ENCODE results near the gene HDHD5. TPM values are rescaled to one million over a fixed set of nuclear protein-coding genes. Genes with fewer than 3 reads are reported as not detected.

Gene HDHD5
- total and polyA plus RNA-seq, 11 donors = 31.8 to 72.1 (median 49.0) TPM

DNA sequence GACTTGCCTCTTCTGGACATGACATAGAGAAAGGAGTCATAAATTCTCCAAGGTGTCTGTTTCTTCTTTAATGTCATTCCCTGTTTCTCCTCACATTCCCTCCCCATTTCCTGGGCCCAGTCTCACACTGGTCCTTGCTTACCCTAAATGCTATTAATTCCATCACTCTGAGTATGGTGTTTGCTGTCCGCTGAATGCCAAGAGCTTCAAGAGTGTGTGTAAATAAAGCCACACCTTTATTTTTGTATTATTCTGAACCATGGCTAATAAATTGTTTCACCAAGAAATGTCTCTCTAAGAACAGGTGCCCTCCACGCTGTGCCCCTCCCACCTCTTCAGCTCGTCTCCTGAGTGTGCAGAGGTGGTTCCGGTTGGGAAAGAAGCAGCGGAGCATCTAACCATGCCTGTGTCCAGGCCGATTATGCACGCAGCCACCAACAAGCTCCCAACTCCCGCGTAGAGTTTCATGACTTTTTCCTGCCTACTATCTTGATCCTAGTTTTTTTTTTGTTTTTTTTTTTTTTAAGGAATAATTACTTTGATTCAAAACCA lies 46.5 kb downstream of the HDHD5 start:
- Histone ChIP-seq H3K9me3 (no peaks in the 10 kb centered on the region), H3K36me3 (peaks cover 0 to 35% (median 22%) of the 10 kb centered on the region in 9 donors), H3K27me3 (no peaks in the 10 kb centered on the region), H3K4me1 (peaks cover 0 to 55% (median 3%) of the 10 kb centered on the region in 12 donors), H3K27ac (no peak overlapping the region), H3K4me3 (no peak overlapping the region)
- whole genome bisulfite sequencing, 4 donors = 73 to 85% (median 82%) methylated on average over 9 of the region's 9 CpGs
- intact Hi-C loops (cut with DNase I) = no loop called here
- DNase-seq (no peak), ATAC-seq (no peak)
- TF ChIP-seq, protein P1, sequence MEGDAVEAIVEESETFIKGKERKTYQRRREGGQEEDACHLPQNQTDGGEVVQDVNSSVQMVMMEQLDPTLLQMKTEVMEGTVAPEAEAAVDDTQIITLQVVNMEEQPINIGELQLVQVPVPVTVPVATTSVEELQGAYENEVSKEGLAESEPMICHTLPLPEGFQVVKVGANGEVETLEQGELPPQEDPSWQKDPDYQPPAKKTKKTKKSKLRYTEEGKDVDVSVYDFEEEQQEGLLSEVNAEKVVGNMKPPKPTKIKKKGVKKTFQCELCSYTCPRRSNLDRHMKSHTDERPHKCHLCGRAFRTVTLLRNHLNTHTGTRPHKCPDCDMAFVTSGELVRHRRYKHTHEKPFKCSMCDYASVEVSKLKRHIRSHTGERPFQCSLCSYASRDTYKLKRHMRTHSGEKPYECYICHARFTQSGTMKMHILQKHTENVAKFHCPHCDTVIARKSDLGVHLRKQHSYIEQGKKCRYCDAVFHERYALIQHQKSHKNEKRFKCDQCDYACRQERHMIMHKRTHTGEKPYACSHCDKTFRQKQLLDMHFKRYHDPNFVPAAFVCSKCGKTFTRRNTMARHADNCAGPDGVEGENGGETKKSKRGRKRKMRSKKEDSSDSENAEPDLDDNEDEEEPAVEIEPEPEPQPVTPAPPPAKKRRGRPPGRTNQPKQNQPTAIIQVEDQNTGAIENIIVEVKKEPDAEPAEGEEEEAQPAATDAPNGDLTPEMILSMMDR (IDR thresholded peaks at IDR 0.05) = no peak
- TF ChIP-seq POLR2A (IDR thresholded peaks at IDR 0.05) = no peak

DNA sequence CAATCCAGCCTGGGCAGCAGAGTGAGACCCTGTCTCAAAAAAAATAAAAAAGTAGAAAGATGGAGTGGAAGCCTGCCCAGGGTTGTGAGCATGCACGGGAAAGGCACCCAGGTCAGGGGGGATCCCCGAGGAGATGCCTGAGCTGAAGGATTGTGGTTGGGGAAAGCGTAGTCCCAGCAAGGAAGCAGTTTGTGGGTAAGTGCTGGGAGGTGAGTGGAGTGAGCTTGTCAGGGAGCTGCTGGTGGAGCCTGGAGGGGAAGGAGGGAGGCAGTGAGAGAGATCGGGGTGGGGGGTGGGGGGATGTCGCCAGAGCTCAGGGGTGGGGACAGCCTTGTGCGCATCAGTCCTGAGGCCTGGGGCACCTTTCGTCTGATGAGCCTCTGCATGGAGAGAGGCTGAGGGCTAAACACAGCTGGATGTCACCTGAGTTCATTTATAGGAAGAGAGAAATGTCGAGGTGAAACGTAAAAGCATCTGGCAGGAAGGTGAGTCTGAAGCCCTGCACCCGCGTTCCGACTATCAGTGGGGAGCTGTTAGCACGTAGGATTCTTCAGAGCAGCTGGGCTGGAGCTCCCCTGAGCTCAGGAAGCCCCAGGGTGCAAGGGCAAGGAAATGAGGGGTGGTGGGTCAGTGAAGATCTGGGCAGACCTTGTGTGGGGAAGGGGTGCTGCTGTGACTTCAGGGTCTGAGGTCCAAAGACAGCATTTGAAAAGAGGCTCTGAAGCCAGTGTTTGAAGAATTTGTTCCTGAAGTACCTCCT lies 48.1 kb downstream of the HDHD5 start:
- peaks cover 0 to 49% (median 38%) of the 10 kb centered on the region in 9 donors for H3K36me3 ChIP-seq
- H3K27ac ChIP-seq = no peak overlapping the region
- no peaks in the 10 kb centered on the region for H3K9me3 ChIP-seq
- no peak for ATAC-seq
- H3K4me3 ChIP-seq = no peak overlapping the region
- intact Hi-C loops (cut with DNase I) = no loop called here
- DNase-seq = no peak
- peaks cover 0 to 50% (median 0%) of the 10 kb centered on the region in 12 donors for H3K4me1 ChIP-seq
- 74 to 80% (median 76%) methylated on average over 13 of the region's 13 CpGs for WGBS, 4 donors
- TF ChIP-seq, protein P1 (IDR thresholded peaks at IDR 0.05) = no peak
- TF ChIP-seq POLR2A (IDR thresholded peaks at IDR 0.05) = no peak
- no peaks in the 10 kb centered on the region for H3K27me3 ChIP-seq

DNA sequence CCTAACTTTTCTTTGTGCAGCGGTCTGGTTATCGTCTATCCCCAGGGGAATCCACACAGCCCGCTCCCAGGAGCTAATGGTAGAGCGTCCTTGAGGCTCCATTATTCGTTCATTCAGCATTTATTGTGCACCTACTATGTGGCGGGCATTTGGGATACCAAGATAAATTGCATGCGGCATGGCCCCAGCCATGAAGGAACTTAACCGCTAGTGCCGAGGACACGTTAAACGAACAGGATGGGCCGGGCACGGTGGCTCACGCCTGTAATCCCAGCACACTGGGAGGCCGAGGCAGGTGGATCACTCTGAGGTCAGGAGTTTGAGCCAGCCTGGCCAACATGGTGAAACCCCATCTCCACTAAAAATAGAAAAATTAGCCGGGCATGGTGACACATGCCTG lies 49.1 kb downstream of the HDHD5 start:
- H3K27ac ChIP-seq = no peak overlapping the region
- H3K36me3 ChIP-seq = peaks cover 0 to 59% (median 48%) of the 10 kb centered on the region in 9 donors
- no peak for DNase-seq
- H3K4me3 ChIP-seq = no peak overlapping the region
- intact Hi-C loops (cut with DNase I) = no loop called here
- peaks cover 0 to 50% (median 0%) of the 10 kb centered on the region in 12 donors for H3K4me1 ChIP-seq
- TF ChIP-seq POLR2A (IDR thresholded peaks at IDR 0.05) = no peak
- TF ChIP-seq, protein P1 (IDR thresholded peaks at IDR 0.05) = no peak
- no peaks in the 10 kb centered on the region for H3K27me3 ChIP-seq
- 85 to 93% (median 86%) methylated on average over 16 of the region's 16 CpGs for WGBS, 4 donors
- no peaks in the 10 kb centered on the region for H3K9me3 ChIP-seq
- ATAC-seq = no peak

DNA sequence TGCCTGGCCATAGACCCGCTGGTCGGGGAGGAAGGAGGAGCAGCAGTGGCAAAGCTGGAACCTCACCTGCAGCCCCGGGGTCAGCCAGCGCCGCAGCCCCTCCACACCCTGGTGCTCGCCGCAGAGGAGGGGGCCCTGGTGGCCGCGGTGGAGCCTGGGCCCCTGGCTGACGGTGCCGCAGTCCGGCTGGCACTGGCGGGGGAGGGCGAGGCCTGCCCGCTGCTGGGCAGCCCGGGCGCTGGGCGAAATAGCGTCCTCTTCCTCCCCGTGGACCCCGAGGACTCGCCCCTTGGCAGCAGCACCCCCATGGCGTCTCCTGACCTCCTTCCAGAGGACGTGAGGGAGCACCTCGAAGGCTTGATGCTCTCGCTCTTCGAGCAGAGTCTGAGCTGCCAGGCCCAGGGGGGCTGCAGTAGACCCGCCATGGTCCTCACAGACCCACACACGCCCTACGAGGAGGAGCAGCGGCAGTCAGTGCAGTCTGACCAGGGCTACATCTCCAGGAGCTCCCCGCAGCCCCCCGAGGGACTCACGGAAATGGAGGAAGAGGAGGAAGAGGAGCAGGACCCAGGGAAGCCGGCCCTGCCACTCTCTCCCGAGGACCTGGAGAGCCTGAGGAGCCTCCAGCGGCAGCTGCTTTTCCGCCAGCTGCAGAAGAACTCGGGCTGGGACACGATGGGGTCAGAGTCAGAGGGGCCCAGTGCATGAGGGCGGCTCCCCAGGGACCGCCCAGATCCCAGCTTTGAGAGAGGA lies 49.8 kb downstream of the HDHD5 start:
- H3K4me1 ChIP-seq = peaks cover 0 to 50% (median 0%) of the 10 kb centered on the region in 12 donors
- H3K36me3 ChIP-seq = peaks cover 0 to 66% (median 54%) of the 10 kb centered on the region in 9 donors
- WGBS, 4 donors = 86 to 95% (median 91%) methylated on average over 20 to 42 of the region's 42 CpGs
- ATAC-seq (no peak), DNase-seq (no peak)
- H3K9me3 ChIP-seq = no peaks in the 10 kb centered on the region
- TF ChIP-seq POLR2A (IDR thresholded peaks at IDR 0.05) = no peak
- TF ChIP-seq, protein P1 (IDR thresholded peaks at IDR 0.05) = no peak
- no peaks in the 10 kb centered on the region for H3K27me3 ChIP-seq
- H3K27ac ChIP-seq = no peak overlapping the region
- H3K4me3 ChIP-seq = no peak overlapping the region
- intact Hi-C loops (cut with DNase I) = no loop called here
